ENCODE measurements around the gene SLC16A1.
"Not testable (repeated sequence)": the region's sequence is repeated elsewhere in the genome, so short reads cannot be mapped to it uniquely, and the experiment has no call there.

The SLC16A1 gene

GRCh38 chr1:112974646-112975045 is 18.6 kb upstream of the SLC16A1 start:
- intact Hi-C loops (cut with DNase I) = no loop called here
- no peak for DNase-seq

DNA sequence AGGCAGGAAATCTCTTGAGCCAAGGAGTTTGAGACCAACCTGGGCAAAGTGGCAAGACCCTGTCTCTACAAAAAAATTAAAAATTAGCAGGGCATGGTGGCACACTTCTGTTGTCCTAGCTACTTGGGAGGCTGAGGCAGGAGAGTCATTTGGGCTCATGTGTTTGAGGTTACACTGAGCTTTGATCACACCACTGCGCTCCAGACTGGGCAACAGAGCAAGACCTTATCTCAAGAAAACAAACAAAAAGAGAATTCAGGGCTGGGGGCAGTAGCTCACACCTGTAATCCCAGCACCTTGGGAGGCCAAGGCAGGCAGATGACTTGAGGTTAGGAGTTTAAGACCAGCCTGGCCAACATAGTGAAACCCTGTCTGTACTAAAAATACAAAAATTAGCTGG is 17.8 kb upstream of the SLC16A1 start:
- intact Hi-C loops (cut with DNase I) = no loop called here
- no peak for DNase-seq

- intact Hi-C loops (cut with DNase I) = no loop called here
- no peak for DNase-seq
Measured at GRCh38 chr1:112971006-112971405, 15.0 kb upstream of the SLC16A1 start.

- no peak for DNase-seq
- intact Hi-C loops (cut with DNase I) = no loop called here
Measured at GRCh38 chr1:112964347-112964746, 8.4 kb upstream of the SLC16A1 start.

DNA sequence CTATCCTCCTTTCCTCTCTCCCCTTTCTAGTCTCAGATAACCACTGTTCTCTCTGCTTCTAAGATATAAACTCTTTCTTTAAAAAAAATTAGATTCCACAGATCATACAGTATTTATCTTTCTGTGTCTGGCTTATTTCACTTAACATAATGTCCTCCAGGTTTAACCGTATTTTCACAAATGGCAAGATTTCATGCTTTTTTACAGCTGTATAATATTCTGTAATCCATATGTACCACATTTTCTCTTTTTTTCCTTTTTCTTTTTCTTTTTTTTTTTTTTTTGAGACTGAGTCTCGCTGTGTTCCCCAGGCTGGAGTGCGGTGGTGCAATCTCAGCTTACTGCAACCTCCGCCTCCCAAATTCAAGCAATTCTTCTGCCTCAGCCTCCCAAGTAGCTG is 5.1 kb upstream of the SLC16A1 start:
- intact Hi-C loops (cut with DNase I) = no loop called here
- no peak for DNase-seq

DNA sequence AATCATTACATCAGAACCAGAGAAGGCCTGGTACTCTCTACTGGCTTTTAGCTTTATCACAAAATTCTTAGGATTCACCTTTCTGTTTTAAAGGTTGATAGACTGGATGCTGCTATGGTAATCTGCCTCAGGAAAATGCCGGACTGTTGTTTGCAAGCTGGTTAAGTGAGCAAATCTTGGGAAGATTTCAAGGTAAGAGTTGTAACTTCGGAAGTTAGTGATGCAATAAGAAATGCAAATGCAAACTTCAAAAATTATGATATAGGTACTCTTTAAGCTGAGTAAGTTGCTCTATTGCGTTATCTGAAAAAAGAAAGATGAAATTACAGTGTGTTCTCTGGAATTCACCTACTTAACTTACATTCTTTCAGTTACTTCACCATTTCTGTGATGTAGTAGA is 4.4 kb upstream of the SLC16A1 start:
- no peak for DNase-seq
- intact Hi-C loops (cut with DNase I) = no loop called here

DNA sequence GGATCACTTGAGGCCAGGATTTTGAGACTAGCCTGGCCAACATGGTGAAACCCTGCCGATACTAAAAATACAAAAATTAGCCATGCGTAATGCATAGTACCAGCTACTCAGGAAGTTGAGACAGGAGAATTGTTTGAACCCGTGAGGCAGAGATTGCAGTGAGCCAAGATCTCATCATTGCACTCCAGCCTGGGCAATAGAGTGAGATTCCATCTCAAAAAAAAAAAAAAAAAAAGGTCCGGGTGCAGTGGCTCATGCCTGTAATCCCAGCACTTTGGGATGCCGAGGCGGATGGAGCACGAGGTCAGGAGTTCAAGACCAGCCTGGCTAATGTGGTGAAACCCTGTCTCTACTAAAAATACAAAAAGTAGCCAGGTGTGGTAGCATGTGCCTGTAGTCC is 2.2 kb upstream of the SLC16A1 start:
- DNase-seq = not testable (repeated sequence)
- intact Hi-C loops (cut with DNase I) = loop anchor here (10.0 kb wide), 2 partner anchors 153 to 243 kb away; partner anchors contain the start of gene PPM1J

DNA sequence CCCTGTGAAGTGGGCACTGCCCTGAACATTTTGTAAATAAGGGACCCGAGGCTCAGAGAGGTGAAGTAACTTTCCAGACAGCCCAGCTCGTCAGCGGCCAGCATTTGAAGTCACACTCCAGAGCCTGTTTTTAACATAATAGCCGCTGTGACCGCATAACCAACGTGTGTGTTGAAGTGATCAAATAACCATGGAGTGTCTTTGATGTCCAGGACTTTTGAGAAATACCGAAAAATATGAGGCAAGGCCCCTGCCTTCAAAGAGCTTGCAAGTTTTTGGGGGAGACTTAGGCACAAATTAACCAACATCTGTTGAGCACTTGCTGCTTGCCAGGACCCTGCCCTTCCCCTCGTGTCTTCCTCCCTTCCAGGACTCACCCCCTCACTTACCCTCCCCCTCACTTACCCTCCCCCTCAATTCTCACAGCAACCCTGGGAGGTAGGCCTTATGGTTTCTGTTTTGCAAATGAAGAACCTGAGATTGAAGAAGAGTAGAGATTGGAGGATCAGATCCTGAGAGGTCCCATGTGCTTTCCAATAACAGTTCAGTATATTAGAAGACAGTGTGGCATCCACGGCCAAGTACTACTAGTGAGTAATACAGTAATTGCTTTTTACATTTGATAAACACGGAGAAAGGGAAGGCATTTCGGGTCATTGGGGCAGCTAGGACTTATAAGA is 1.3 kb upstream of the SLC16A1 start:
- intact Hi-C loops (cut with DNase I) = loop anchor here (2.0 to 10.0 kb wide), 3 partner anchors 86 to 242 kb away; partner anchors contain the start of gene PPM1J
- peak in 28 of 42 donors; percentile 6 to 69 (median 27) for DNase-seq

- DNase-seq = peak in 12 of 42 donors; percentile 11 to 77 (median 34)
- intact Hi-C loops (cut with DNase I) = loop anchor here (2.0 to 10.0 kb wide), 3 partner anchors 86 to 242 kb away; partner anchors contain the start of gene PPM1J
Measured at GRCh38 chr1:112956544-112957132, 642 bp upstream of the SLC16A1 start.

GRCh38 chr1:112954945-112955772 is 837 bp downstream of the SLC16A1 start:
- intact Hi-C loops (cut with DNase I) = loop anchor here (2.0 to 10.0 kb wide), 3 partner anchors 74 to 240 kb away; partner anchors contain the start of gene PPM1J
- peak in 41 of 42 donors; percentile 15 to 74 (median 47) for DNase-seq

DNA sequence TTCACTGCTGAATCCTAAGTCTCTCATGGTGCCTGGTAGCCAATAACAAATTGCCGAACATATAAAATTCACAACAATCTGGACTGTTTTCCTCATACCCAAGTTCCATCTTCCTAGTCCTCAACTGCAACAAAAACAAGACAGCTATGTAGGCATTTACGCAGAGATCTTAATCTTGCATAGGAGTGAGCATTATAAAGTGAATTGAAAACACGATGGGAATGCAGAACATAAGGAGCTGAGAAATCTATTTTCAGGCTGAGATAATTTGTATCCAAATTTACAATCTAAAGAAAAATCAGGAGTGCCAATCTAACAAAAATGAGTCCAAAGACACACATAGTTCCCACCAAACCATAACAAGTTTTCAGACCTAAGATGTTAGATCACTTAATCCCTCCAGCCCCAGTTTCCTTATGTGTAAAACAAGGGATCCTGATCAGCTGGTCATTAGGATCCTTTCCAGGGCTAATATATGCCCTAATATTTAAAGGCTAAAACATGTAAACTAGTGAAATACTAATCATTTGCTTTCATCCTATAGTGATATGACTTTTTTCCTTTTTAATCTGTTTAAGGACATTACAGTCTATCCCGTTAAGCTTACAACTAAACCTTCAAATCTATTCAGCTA is 1.9 kb downstream of the SLC16A1 start:
- intact Hi-C loops (cut with DNase I) = loop anchor here (2.0 to 10.0 kb wide), 3 partner anchors 73 to 239 kb away; partner anchors contain the start of gene PPM1J

GRCh38 chr1:112950426-112950825 is 5.6 kb downstream of the SLC16A1 start:
- no peak for DNase-seq
- intact Hi-C loops (cut with DNase I) = loop anchor here (10.0 kb wide), 2 partner anchors 146 to 236 kb away; partner anchors contain the start of gene PPM1J

More for the DNA sequence above, 1.9 kb downstream of the SLC16A1 start:
- DNase-seq = no peak

GRCh38 chr1:112946683-112947082 is 9.3 kb downstream of the SLC16A1 start:
- intact Hi-C loops (cut with DNase I) = no loop called here
- DNase-seq = no peak

- intact Hi-C loops (cut with DNase I) = no loop called here
- DNase-seq = no peak
Measured at GRCh38 chr1:112939810-112940209, 16.2 kb downstream of the SLC16A1 start.

- intact Hi-C loops (cut with DNase I) = no loop called here
- no peak for DNase-seq
Measured at GRCh38 chr1:112938210-112938609, 17.8 kb downstream of the SLC16A1 start.

DNA sequence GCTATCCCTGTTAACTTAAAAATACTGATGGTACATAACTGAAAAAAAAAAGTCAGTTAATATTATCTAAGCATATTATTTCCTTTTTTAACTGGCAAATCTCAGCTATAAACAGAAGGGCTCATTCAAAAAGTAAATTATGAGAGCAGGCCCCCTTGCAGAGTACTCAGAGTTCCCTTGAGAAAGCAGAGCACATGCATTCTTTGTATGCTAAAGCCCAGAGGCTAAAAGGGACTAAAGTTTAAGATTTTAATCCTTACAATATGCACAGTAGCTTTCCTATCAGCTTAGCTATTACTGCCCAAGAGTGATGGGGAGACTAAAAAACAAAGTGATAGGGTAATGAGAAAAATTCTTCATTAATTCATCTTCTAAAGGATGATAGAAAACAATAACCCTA is 18.5 kb downstream of the SLC16A1 start:
- intact Hi-C loops (cut with DNase I) = no loop called here
- no peak for DNase-seq

- peak in 2 of 42 donors; percentile 17 to 46 for DNase-seq
- intact Hi-C loops (cut with DNase I) = no loop called here
Measured at GRCh38 chr1:112937070-112937469, 18.9 kb downstream of the SLC16A1 start.

GRCh38 chr1:112935461-112936111 is 20.4 kb downstream of the SLC16A1 start:
- no peak for DNase-seq
- intact Hi-C loops (cut with DNase I) = no loop called here

GRCh38 chr1:112934577-112934976 is 21.4 kb downstream of the SLC16A1 start:
- intact Hi-C loops (cut with DNase I) = no loop called here
- DNase-seq = no peak

All from head of caudate nucleus (tissue), 42 donors.